Caco-2 (cell line): ENCODE measurements around the gene LRRC59. TPM values are rescaled to one million over a fixed set of nuclear protein-coding genes. Genes with fewer than 3 reads are reported as not detected.
A peak's percentile ranks its signal among the peaks of the same experiment; 100 is the strongest.

Experiments
- BruUV-seq: library from RNA; stranded (reverse); fragments of 400-500 nt; replicated peaks from 2 replicates; lab custom pipeline; 2021; lab: Mats Ljungman, UMichigan
- CTCF ChIA-PET: fragments of 300-600 bp; sonication (Branson Sonifier 250); formaldehyde crosslinking; loops from one replicate; lab custom pipeline; 2022; ENCODE audit warnings: antibody characterized with exemption; lab: Charles Lee
- POLR2A ChIA-PET: fragments of 300-600 bp; sonication (Branson Sonifier 250); formaldehyde crosslinking; loops from one replicate; lab custom pipeline; 2022; ENCODE audit warnings: antibody characterized with exemption; lab: Charles Lee
- DNase-seq, 2 experiments: peaks; one replicate each; pipeline versions ENCODE4 v3.0.0 to v3.0.0-alpha.2; 2020 to 2022
- H3K27me3 ChIP-seq: replicated peaks from 2 replicates; pipeline ENCODE4 v1.6.0; 2011; ENCODE audit warnings: low read length; ENCODE audit not compliant: control insufficient read depth, insufficient read depth
- H3K36me3 ChIP-seq: 2 replicates; pipeline ENCODE4 v1.5.1; 2011; ENCODE audit warnings: low read length; ENCODE audit not compliant: control insufficient read depth, insufficient read depth
- H3K4me1 ChIP-seq: fragments of 250-450 bp; sonication (Bioruptor Pico); 2 replicates; pipeline ENCODE4 v1.5.1; 2020; ENCODE audit warnings: mild to moderate bottlenecking
- H3K4me3 ChIP-seq: 2 replicates; pipeline ENCODE4 v1.5.1; 2011; ENCODE audit warnings: low read depth, mild to moderate bottlenecking, control low read depth, low read length
- H3K9me3 ChIP-seq: fragments of 250-450 bp; sonication (Bioruptor Pico); 2 replicates; pipeline ENCODE4 v1.5.1; 2020; ENCODE audit warnings: mild to moderate bottlenecking, moderate library complexity
- H3K27ac Mint-ChIP-seq: one replicate; pipeline ENCODE4 v1.8.0; 2022; ENCODE audit warnings: mixed read lengths; ENCODE audit not compliant: unreplicated experiment
- H3K27me3 Mint-ChIP-seq: one replicate; pipeline ENCODE4 v1.8.0; 2022; ENCODE audit warnings: mixed read lengths; ENCODE audit not compliant: insufficient read depth, unreplicated experiment
- H3K36me3 Mint-ChIP-seq: one replicate; pipeline ENCODE4 v1.8.0; 2022; ENCODE audit warnings: mild to moderate bottlenecking, mixed read lengths; ENCODE audit not compliant: insufficient read depth, unreplicated experiment
- H3K4me1 Mint-ChIP-seq: one replicate; pipeline ENCODE4 v1.8.0; 2022; ENCODE audit warnings: low read depth, mixed read lengths; ENCODE audit not compliant: unreplicated experiment
- H3K4me3 Mint-ChIP-seq: one replicate; pipeline ENCODE4 v1.8.0; 2022; ENCODE audit warnings: mild to moderate bottlenecking, moderate library complexity, mixed read lengths; ENCODE audit not compliant: unreplicated experiment
- H3K9me3 Mint-ChIP-seq: one replicate; pipeline ENCODE4 v1.8.0; 2022; ENCODE audit warnings: mixed read lengths; ENCODE audit not compliant: unreplicated experiment
- CTCF ChIP-seq, 2 experiments: fragments of 200-600 bp in 1 of 2; IDR thresholded peaks; 1 replicate in 1 of 2; 2 replicates in 1 of 2; pipeline versions ENCODE4 v1.5.1 to v1.8.0; 2011 to 2022; ENCODE audit warnings: antibody characterized with exemption in 1 of 2, control low read depth in 1 of 2, inconsistent platforms in 1 of 2, low read depth in 1 of 2, low read length in 1 of 2, mild to moderate bottlenecking in 1 of 2, moderate library complexity in 1 of 2; ENCODE audit not compliant: insufficient read depth in 1 of 2, severe bottlenecking in 1 of 2, unreplicated experiment in 1 of 2
- intact Hi-C: fragments of 100-400 bp; cut with micrococcal nuclease; formaldehyde crosslinking; loops from one replicate; pipeline ENCODE4 v1.10.0; 2022; ENCODE audit not compliant: unreplicated experiment
- total RNA-seq: library from RNA; stranded (reverse); gene quantifications from 2 replicates; pipeline ENCODE4 v1.2.3, GENCODE V29; 2022

LRRC59 gene
- total RNA-seq, 1 experiment from 2014 or later, result 324 TPM

GRCh38 chr17:50397919-50398285 is 579 bp upstream of the LRRC59 start:
- peak overlapping the region; percentile 72 for H3K4me3 ChIP-seq
- peak overlapping the region; percentile 76 for H3K4me3 Mint-ChIP-seq
- H3K36me3 Mint-ChIP-seq, result peaks cover 42% of the 10 kb centered on the region

GRCh38 chr17:50396261-50397110 is 837 bp downstream of the LRRC59 start:
- peak overlapping the region; percentile 71 for H3K27ac Mint-ChIP-seq
- POLR2A ChIA-PET, result interaction anchor here (0.5 to 2.8 kb wide), 30 partner anchors 8 to 633 kb away, joined by 3 to 17 read pairs (median 4); partner anchors contain the start of genes ACSF2, EME1, FAM117A and LUC7L3
- no peaks in the 10 kb centered on the region for H3K9me3 Mint-ChIP-seq

More at GRCh38 chr17:50397919-50398285, 579 bp upstream of the LRRC59 start:
- DNase-seq, result no peak
- intact Hi-C loops, result loop anchor here (1.0 to 2.0 kb wide), 4 partner anchors 29 to 198 kb away; partner anchors contain the start of gene XYLT2
- peaks cover 4% of the 10 kb centered on the region; the same call in 1 of the 2 replicates for H3K9me3 ChIP-seq
- no peaks in the 10 kb centered on the region for H3K9me3 Mint-ChIP-seq
- peaks cover 5% of the 10 kb centered on the region; the same call in 1 of the 2 replicates for H3K4me1 ChIP-seq
- H3K27me3 ChIP-seq, result no peaks in the 10 kb centered on the region
- ChIA-PET CTCF (interaction anchor here (0.6 to 3.6 kb wide), 47 partner anchors 9 to 508 kb away, joined by 3 to 67 read pairs (median 6); partner anchors contain the start of genes ACSF2, CACNA1G, EME1 and EPN3), POLR2A (interaction anchor here (0.5 to 2.8 kb wide), 24 partner anchors 12 to 634 kb away, joined by 3 to 17 read pairs (median 5); partner anchors contain the start of genes ACSF2, FAM117A and XYLT2)
- peaks cover 17% of the 10 kb centered on the region for H3K36me3 ChIP-seq
- TF ChIP-seq CTCF (IDR thresholded peaks at IDR 0.05; ENCODE audit: insufficient read depth in 1 of 2, low read depth in 1 of 2, low read length in 1 of 2, severe bottlenecking in 1 of 2, unreplicated experiment in 1 of 2), result no peak
- no TSS peak for BruUV-seq
- peak overlapping the region; percentile 71 for H3K27ac Mint-ChIP-seq
- H3K4me1 Mint-ChIP-seq, result peaks cover 12% of the 10 kb centered on the region
- H3K27me3 Mint-ChIP-seq, result no peaks in the 10 kb centered on the region

More at GRCh38 chr17:50396261-50397110, 837 bp downstream of the LRRC59 start:
- DNase-seq, result peak; percentile 62 to 68
- peak overlapping the region; percentile 76 for H3K4me3 Mint-ChIP-seq
- H3K4me3 ChIP-seq, result peak overlapping the region; percentile 72
- H3K27me3 ChIP-seq, result no peaks in the 10 kb centered on the region
- intact Hi-C loops, result loop anchor here (1.0 to 2.0 kb wide), 4 partner anchors 31 to 196 kb away; partner anchors contain the start of gene XYLT2
- H3K27me3 Mint-ChIP-seq, result no peaks in the 10 kb centered on the region
- peaks cover 4% of the 10 kb centered on the region; the same call in 1 of the 2 replicates for H3K9me3 ChIP-seq
- H3K36me3 Mint-ChIP-seq, result peaks cover 57% of the 10 kb centered on the region
- TF ChIP-seq CTCF (IDR thresholded peaks at IDR 0.05; ENCODE audit: insufficient read depth in 1 of 2, low read depth in 1 of 2, low read length in 1 of 2, severe bottlenecking in 1 of 2, unreplicated experiment in 1 of 2), result no peak
- H3K4me1 ChIP-seq, result peaks cover 5% of the 10 kb centered on the region; the same call in 1 of the 2 replicates
- no TSS peak for BruUV-seq
- peaks cover 20% of the 10 kb centered on the region for H3K36me3 ChIP-seq
- H3K4me1 Mint-ChIP-seq, result peaks cover 12% of the 10 kb centered on the region
- CTCF ChIA-PET, result interaction anchor here (0.6 to 3.6 kb wide), 57 partner anchors 8 to 496 kb away, joined by 3 to 67 read pairs (median 4); partner anchors contain the start of genes ACSF2, CACNA1G, EME1 and EPN3
